Right lobe of liver (tissue), 6 donors: ENCODE measurements around the gene CRNKL1. TPM values are rescaled to one million over a fixed set of nuclear protein-coding genes. Genes with fewer than 3 reads are reported as not detected.

Source experiments
- ATAC-seq, 4 donors: fragments of 200-7000 bp; cut with Tn5 transposase; one replicate each; pipeline ENCODE4 v1.9.1; 2020; ENCODE audit warnings: mild to moderate bottlenecking in 4 of 4, moderate library complexity in 4 of 4
- DNase-seq, 3 donors: peaks; one replicate each; pipeline ENCODE4 v3.0.0-alpha.2; 2020
- H3K27ac ChIP-seq, 3 donors: fragments of 200-600 bp; one replicate each; pipeline ENCODE4 v1.8.0; 2022
- H3K27me3 ChIP-seq, 2 donors: fragments of 200-600 bp; one replicate each; pipeline ENCODE4 v1.8.0; 2022
- H3K36me3 ChIP-seq, 4 donors: fragments of 200-600 bp; sonication (generic) in 1 of 4; one replicate each; pipeline versions ENCODE4 v1.5.1 to v1.8.0; 2017 to 2022; ENCODE audit warnings: control low read depth in 1 of 4
- H3K4me1 ChIP-seq, 4 donors: fragments of 200-600 bp; sonication (generic) in 1 of 4; one replicate each; pipeline versions ENCODE4 v1.5.1 to v1.8.0; 2017 to 2022; ENCODE audit warnings: control low read depth in 1 of 4
- H3K4me3 ChIP-seq, 3 donors: fragments of 200-600 bp; one replicate each; pipeline ENCODE4 v1.8.0; 2022
- H3K9me3 ChIP-seq, 4 donors: fragments of 200-600 bp; sonication (generic) in 1 of 4; one replicate each; pipeline versions ENCODE4 v1.5.1 to v1.8.0; 2017 to 2022; ENCODE audit warnings: control low read depth in 1 of 4
- CTCF ChIP-seq, 4 donors: fragments of 200-600 bp in 3 of 4; fragments of 450-650 bp in 1 of 4; IDR thresholded peaks; one replicate each; pipeline versions ENCODE4 v1.5.1 to v1.8.0; 2016 to 2022; ENCODE audit warnings: antibody characterized with exemption in 4 of 4, mild to moderate bottlenecking in 2 of 4
- POLR2A ChIP-seq: fragments of 450-650 bp; IDR thresholded peaks from one replicate; pipeline ENCODE4 v1.6.1; 2017; ENCODE audit warnings: antibody characterized with exemption, mild to moderate bottlenecking
- WGBS: methylation state at CpG from one replicate; pipeline ENCODE4 v1.1.6; 2018; ENCODE audit warnings: low coverage, low lambda C conversion rate; ENCODE audit not compliant: insufficient coverage; ENCODE audit errors: missing lambda C conversion rate; 5-methylcytosine and 5-hydroxymethylcytosine counted together
- intact Hi-C, 2 donors: fragments of 100-400 bp; cut with DNase I; formaldehyde crosslinking; loops; one replicate each; pipeline versions ENCODE4 v1.11.2 to v1.14.1; 2022
- total RNA-seq, 6 experiments: library from RNA; depleted of rRNA in 2 of 6; stranded (reverse); fragments of >200 nt in 2 of 6; fragmentation: NEBNext Ultra II Directional in 3 of 6; extraction: Animal tissue kit (Norgen Biotek cat#: 25700) in 3 of 6; gene quantifications; one replicate each; pipeline versions ENCODE4 v1.1.0 to v1.2.4, GENCODE V29; 2016 to 2023
- donor health status: DM: no; HTN: yes; CAD: no.
- donor health status: DM: no; HTN: no; CAD: no.
- donor health status: DM: no; HTN: no; CAD: no.
- donor health status: DM: no; HTN: yes; CAD: no.
- donor health status: DM: no; HTN: yes; CAD: no.

The CRNKL1 gene
- total RNA-seq, 6 experiments from 2014 or later, result 5.5 to 13.2 (median 7.2) TPM

- Histone ChIP-seq H3K4me1 (no peaks in the 10 kb centered on the region), H3K36me3 (no peaks in the 10 kb centered on the region), H3K4me3 (no peak overlapping the region), H3K27me3 (no peaks in the 10 kb centered on the region), H3K27ac (no peak overlapping the region), H3K9me3 (no peaks in the 10 kb centered on the region)
- intact Hi-C loops, result no loop called here
- 23% methylated on average over 7 of the region's 10 CpGs for WGBS
- DNase-seq, result no peak
- ATAC-seq, result peak in 1 of 4 donors; percentile 35
- no peak for TF ChIP-seq CTCF (IDR thresholded peaks at IDR 0.05)
- no peak for TF ChIP-seq POLR2A
Measured at GRCh38 chr20:20070871-20071726, 18.8 kb upstream of the CRNKL1 start.

GRCh38 chr20:20065361-20065760, 13.1 kb upstream of the CRNKL1 start:
- intact Hi-C loops, result no loop called here
- 77% methylated on average over 1 of the region's 1 CpG for WGBS
- no peak overlapping the region for H3K4me3 ChIP-seq
- no peaks in the 10 kb centered on the region for H3K36me3 ChIP-seq
- no peak for ATAC-seq
- H3K27ac ChIP-seq, result no peak overlapping the region
- H3K27me3 ChIP-seq, result no peaks in the 10 kb centered on the region
- TF ChIP-seq CTCF (IDR thresholded peaks at IDR 0.05) (no peak), POLR2A (no peak)
- DNase-seq, result no peak
- H3K9me3 ChIP-seq, result no peaks in the 10 kb centered on the region
- H3K4me1 ChIP-seq, result no peaks in the 10 kb centered on the region

GRCh38 chr20:20063941-20064702, 11.9 kb upstream of the CRNKL1 start:
- ATAC-seq (no peak), DNase-seq (no peak)
- TF ChIP-seq POLR2A (no peak), CTCF (IDR thresholded peaks at IDR 0.05) (no peak)
- no peaks in the 10 kb centered on the region for H3K36me3 ChIP-seq
- intact Hi-C loops, result no loop called here
- no peaks in the 10 kb centered on the region for H3K27me3 ChIP-seq
- H3K4me3 ChIP-seq, result no peak overlapping the region
- H3K27ac ChIP-seq, result no peak overlapping the region
- H3K4me1 ChIP-seq, result no peaks in the 10 kb centered on the region
- WGBS, result 58% methylated on average over 11 of the region's 12 CpGs
- H3K9me3 ChIP-seq, result no peaks in the 10 kb centered on the region

GRCh38 chr20:20060234-20060998, 8.2 kb upstream of the CRNKL1 start:
- Histone ChIP-seq H3K27me3 (no peaks in the 10 kb centered on the region), H3K27ac (no peak overlapping the region), H3K4me1 (no peaks in the 10 kb centered on the region), H3K4me3 (no peak overlapping the region), H3K36me3 (no peaks in the 10 kb centered on the region), H3K9me3 (no peaks in the 10 kb centered on the region)
- WGBS, result 87% methylated on average over 6 of the region's 6 CpGs
- DNase-seq, result no peak
- TF ChIP-seq CTCF (IDR thresholded peaks at IDR 0.05) (no peak), POLR2A (no peak)
- ATAC-seq, result no peak
- intact Hi-C loops, result no loop called here
